Activated CD4-positive, alpha-beta T cell treated with anti-CD3 and anti-CD28 coated beads for 4 hours (primary cell): ENCODE results near the gene MAST4.
"Not testable (repeated sequence)": the region's sequence is repeated elsewhere in the genome, so short reads cannot be mapped to it uniquely, and the experiment has no call there.

Experiments
- DNase-seq, 2 donors: peaks; one replicate each; pipeline ENCODE4 v3.0.0-alpha.2; 2020

MAST4 gene

GRCh38 chr5:66708368-66708767 is 112.2 kb downstream of the MAST4 start:
- DNase-seq: no peak

- DNase-seq: no peak
Observed at GRCh38 chr5:66710557-66711088, 114.4 kb downstream of the MAST4 start.

GRCh38 chr5:66713998-66714397 is 117.8 kb downstream of the MAST4 start:
- DNase-seq: no peak

GRCh38 chr5:66717455-66718373 is 121.5 kb downstream of the MAST4 start:
- no peak for DNase-seq

GRCh38 chr5:66718374-66719002 is 122.3 kb downstream of the MAST4 start:
- DNase-seq: no peak

- DNase-seq: no peak
Observed at GRCh38 chr5:66720780-66721179, 124.6 kb downstream of the MAST4 start.

- no peak for DNase-seq
Observed at GRCh38 chr5:66722686-66723085, 126.5 kb downstream of the MAST4 start.

GRCh38 chr5:66724349-66725139 is 128.4 kb downstream of the MAST4 start:
- no peak for DNase-seq

- DNase-seq: no peak
Observed at GRCh38 chr5:66727630-66728029, 131.4 kb downstream of the MAST4 start.

GRCh38 chr5:66728049-66728448 is 131.9 kb downstream of the MAST4 start:
- no peak for DNase-seq

GRCh38 chr5:66737096-66737495 is 140.9 kb downstream of the MAST4 start:
- DNase-seq: no peak

- no peak for DNase-seq
Observed at GRCh38 chr5:66738136-66738535, 141.9 kb downstream of the MAST4 start.

GRCh38 chr5:66739021-66739420 is 142.8 kb downstream of the MAST4 start:
- no peak for DNase-seq

- no peak for DNase-seq
Observed at GRCh38 chr5:66739951-66740350, 143.8 kb downstream of the MAST4 start.

GRCh38 chr5:66741394-66741793 is 145.2 kb downstream of the MAST4 start:
- no peak for DNase-seq

GRCh38 chr5:66742083-66742895 is 146.1 kb downstream of the MAST4 start:
- DNase-seq: no peak

GRCh38 chr5:66742896-66743247 is 146.7 kb downstream of the MAST4 start:
- DNase-seq: no peak

- DNase-seq: no peak
Observed at GRCh38 chr5:66743344-66743743, 147.2 kb downstream of the MAST4 start.

- DNase-seq: no peak
Observed at GRCh38 chr5:66744040-66744439, 147.8 kb downstream of the MAST4 start.

GRCh38 chr5:66745297-66745696 is 149.1 kb downstream of the MAST4 start:
- DNase-seq: no peak

- no peak for DNase-seq
Observed at GRCh38 chr5:66747607-66748006, 151.4 kb downstream of the MAST4 start.

GRCh38 chr5:66752668-66753067 is 156.5 kb downstream of the MAST4 start:
- DNase-seq: not testable (repeated sequence)
